ENCODE results near the gene TBX6.
A peak's percentile ranks its signal among the peaks of the same experiment; 100 is the strongest.

TBX6 gene

DNA sequence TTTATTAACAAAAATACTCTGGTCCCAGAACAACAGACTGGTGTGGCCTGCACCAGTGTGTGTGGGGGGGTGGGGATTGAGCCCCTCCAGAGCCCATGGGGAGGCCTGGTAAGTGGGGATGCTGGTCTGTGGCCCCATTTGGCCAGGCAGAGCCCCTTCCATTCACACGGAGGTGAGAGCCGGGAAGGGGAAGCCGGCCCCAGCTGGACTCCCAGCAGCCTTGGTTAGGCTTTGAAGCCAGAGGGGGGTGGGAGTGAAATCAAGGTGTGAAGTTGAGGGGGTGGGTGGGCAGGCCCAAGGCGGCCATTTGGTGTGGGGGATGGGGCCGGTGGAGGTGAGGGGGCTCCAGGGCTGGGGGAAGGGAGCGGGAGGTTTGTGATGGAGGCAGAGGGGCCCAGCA lies 5.9 kb downstream of the TBX6 start:
- DNase-seq: no peak

DNA sequence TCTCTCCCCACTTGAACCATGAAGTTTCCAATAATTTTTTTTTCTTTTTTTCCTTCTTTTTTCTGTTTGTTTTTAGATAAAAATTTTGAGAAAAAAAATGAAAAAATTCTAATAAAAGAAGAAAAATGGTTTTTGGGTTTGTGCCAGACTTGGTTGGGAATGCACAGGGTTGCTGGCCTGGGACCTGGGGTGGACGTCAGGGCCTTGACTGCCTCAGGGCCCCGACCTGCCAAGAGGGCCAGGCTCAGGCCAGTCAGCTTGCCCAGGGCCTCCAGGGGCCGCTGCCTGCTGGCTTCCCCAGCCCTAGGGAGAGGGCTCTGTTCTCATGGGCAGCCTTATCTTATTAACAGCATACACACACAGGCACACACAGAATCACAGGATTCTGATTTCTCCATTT lies 6.5 kb downstream of the TBX6 start:
- DNase-seq: no peak

DNA sequence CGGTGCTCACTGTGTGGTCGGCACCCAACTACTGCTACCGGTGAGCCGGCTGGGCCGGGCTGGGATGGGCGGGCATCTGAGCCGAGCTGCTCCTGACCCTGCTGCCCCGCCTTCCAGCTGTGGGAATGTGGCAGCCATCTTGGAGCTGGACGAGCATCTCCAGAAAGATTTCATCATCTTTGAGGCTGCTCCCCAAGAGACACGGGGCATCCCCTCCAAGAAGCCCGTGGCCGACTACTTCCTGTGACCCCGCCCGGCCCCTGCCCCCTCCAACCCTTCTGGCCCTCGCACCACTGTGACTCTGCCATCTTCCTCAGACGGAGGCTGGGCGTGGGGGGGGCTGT lies 6.9 kb downstream of the TBX6 start:
- DNase-seq: no peak

DNA sequence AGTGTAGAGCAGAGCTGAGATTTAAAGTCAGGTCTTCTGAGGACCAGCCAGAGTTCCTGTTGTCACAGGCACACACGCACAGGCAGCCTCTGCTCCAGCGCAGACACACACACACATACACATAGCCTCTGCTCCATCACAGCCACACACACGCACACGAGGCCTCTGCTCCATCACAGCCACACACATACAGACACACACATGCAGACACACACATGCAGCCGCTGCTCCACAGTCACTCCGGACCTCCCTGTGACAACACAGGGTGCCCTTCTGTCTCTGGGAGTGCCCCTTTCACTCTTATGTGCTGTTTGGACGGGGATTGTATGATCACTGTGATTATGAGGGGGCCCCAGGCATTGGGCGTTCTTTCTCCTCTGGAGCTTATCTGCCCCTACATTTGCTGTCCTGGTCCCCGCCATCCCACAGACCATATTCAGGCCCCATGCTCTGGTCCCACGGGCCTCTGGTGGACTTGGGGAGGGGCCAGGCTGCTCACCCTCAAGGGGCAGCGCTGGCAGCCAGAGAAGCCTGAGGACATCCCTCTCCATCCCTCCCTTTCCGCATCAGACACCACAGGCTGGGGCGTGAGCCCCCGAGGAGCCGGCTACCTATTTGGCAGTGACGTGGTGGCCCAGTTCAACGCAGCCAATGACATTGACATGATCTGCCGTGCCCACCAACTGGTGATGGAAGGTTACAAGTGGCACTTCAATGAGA lies 7.5 kb downstream of the TBX6 start:
- no peak for DNase-seq

DNA sequence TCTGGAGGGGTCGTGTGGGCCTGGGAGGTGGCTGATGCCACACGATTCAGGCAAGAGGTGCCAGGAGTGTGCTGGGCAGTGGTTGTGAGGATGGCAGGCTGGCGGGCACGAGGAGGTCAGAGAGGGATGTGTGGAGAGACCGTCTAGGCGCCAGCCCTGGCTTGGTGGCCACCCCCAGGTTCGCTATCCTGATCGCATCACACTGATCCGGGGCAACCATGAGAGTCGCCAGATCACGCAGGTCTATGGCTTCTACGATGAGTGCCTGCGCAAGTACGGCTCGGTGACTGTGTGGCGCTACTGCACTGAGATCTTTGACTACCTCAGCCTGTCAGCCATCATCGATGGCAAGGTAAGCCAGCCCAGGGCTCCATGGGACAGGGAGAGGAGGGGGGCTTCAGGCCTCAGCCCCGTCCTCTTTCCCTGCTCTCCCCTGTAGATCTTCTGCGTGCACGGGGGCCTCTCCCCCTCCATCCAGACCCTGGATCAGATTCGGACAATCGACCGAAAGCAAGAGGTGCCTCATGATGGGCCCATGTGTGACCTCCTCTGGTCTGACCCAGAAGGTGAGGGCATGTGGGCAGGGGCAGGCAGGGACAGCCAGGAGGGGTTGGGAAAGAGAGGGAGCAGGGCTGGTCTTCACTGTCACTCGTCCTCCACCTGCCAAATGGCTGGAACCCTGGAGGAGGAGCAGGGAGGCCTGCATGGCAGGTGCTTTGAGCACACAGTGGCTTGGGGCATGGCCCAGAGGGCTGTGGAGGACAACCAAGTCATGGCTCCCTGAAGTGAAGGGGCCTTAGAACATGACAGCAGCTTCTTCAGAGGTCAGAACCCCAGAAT lies 8.3 kb downstream of the TBX6 start:
- DNase-seq: no peak

DNA sequence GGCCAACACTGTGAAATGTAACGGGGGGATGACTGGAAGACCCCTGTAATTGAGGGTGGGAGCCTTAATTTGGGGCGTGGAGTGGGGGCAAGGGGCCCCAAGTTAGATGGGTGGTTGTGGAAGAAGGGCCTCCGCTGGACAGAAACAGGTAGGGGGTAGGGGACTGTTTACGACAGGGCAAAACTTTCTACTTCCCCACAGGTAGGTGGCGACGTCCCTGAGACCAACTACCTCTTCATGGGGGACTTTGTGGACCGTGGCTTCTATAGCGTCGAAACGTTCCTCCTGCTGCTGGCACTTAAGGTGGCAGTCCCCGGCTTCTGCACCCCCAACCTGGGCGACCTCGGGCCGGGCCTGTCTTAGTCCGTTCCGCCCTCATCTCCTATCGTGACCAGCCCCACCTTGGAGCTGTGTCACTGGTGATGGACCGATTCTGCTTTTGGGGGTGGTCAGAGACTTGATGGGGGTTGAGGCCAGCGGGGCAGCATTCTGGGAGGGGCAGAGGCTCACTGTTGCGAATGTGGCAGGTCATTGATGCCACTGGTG lies 9.1 kb downstream of the TBX6 start:
- no peak for DNase-seq

DNA sequence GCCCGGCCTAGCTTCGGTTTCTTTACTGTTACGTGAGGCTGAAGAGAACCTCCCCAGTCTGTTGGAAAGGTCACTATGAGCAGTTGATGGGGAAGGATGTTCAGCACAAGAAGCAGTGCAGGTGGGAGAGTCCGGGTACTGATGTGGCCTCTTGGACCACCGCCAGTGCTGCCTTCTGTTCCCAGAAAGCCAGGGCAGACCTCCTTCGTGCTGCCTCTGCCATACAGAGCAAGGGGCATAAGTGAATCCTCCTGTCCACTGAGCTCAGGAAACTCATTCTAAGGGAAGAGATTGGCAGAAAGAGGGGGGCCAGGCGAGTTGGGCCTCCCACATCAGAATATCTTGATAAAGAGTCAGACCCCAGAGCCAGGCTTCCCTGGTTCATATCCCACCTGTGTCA lies 12.2 kb downstream of the TBX6 start:
- no peak for DNase-seq

DNA sequence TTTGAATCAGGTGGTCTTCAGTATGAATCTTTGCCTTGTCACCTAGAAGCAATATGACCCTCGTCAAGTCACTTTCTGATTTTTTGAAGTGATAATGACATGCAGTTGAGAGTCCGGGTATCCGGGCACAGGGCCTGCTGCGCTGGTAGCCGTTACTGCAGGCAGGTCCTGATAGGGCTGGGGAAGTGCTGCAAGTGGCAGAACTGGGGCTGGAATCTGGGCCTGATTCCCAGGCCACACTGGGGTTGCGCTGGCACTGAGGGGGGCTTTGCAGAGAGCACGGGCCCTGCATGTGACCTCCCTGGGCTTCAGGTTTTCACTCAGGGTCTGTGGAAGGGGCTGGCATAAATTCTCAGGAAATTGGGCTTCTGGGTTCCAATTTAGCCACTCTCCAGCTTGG lies 13.0 kb downstream of the TBX6 start:
- DNase-seq: no peak

DNA sequence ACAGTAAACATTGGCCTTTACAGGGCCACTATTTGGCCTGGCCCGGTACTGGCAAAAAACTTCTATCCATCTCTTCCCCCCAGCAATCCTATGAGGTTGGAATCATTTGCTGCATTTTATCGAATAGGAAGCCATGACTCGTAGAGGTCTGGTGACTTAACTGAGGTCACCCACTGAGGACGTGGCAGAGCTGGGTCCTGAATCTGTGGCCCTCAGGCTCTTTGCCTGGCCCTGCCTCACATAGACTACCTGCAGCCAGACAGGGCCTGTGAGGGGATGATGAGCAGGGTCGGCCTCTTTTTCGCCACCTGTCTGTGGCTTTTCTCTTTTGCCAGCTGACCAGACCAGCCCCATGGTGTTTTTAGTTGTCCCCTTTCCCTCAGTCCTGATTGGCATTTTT lies 14.1 kb downstream of the TBX6 start:
- no peak for DNase-seq

DNA sequence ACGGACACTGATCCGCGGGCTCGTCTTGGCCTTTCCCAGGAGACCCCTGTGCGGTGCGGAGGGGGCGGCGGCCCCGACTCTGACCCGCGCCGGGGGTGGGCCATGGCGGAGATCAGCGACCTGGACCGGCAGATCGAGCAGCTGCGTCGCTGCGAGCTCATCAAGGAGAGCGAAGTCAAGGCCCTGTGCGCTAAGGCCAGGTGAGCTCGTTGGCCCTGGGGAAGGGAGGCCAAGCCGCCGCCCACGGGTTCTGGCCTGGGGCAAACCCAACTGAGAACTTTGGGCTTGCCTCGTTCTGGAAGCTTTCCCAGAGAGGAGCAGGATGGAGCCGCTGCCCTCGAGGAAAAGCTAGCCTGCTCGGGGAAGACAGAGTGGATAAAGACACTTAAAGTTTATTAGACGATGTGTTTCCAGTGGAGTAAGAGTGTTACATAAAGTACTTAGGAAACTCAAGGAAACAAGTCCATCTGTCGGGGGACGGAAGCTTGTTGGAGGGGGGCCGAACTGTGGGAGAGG lies 15.4 kb downstream of the TBX6 start:
- no peak for DNase-seq

DNA sequence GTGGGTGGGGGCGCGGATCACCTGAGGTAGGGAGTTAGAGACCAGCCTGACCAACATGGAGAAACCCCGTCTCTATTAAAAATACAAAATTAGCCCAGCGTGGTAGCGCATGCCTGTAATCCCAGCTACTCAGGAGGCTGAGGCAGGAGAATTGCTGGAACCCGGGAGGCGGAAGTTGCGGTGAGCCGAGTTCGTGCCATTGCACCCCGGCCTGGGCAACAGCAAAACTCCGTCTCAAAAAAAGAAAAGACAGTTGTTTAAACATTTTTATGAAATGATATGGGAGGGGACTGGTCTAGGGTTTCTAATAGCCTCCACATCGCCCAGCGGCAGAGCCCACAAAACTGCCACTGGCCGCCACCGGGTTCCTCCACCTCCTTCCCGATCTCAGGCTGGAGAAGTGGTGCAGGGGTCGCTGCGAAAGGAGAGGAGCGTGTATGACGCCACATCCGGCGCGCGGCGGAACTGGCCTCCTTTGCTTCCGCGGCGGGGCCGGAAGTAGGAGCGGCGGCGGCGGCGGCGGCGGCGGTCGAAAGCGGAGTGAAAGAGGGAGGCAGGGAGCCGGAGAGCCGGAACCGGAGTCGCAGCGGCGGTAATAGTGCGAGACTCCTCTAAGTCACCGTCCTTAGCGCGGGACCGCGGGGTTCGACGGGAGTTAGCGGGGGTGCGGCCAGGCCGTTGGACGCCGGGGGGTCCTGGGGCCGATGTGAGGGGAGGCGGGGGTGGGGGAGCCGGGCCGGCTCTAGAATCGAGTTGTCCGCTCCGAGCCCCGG lies 16.0 kb downstream of the TBX6 start, which contains the start of gene PPP4C:
Gene PPP4C, plus strand, starts transcription at position 492 of the 773 bp plus-strand sequence. CDS start 384 bp downstream, outside the sequence.
- DNase-seq: peak; percentile 93

DNA sequence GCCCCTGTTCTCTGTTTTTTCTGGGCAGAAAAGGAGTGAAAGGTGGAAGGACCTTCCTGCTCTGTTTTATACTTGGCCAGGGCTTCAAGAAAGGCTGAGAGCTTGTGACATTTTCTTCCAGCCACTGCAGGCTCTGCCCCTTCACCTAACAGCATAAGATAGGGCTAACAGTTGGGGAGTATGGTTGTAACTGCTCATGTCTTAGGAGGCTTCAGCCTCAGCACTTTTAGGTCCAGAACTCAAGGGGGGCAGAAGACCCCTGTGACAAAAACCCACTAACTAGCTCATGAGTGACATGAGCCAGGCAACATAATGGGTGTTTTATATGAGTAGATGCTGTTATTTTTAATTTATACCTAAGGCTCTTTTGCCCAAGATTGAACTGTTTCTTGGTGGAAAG lies 21.2 kb downstream of the TBX6 start:
- no peak for DNase-seq

DNA sequence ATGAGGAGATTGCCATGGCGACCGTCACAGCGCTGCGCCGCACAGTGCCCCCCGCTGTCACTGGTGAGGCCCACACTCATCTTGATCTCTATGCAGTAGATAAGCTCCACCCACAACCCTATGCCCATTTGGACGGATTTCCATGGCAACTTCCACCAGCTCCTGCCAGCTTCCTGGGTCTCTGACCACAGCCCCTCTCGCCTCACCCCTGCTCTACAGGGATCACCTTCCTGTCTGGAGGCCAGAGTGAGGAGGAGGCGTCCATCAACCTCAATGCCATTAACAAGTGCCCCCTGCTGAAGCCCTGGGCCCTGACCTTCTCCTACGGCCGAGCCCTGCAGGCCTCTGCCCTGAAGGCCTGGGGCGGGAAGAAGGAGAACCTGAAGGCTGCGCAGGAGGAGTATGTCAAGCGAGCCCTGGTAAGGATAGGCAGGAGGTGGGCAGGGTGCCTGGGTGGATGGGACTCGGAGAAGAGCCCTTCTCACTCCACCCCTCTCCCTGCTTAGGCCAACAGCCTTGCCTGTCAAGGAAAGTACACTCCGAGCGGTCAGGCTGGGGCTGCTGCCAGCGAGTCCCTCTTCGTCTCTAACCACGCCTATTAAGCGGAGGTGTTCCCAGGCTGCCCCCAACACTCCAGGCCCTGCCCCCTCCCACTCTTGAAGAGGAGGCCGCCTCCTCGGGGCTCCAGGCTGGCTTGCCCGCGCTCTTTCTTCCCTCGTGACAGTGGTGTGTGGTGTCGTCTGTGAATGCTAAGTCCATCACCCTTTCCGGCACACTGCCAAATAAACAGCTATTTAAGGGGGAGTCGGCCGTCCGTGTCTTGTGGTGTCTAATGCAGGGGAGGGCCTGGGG lies 21.9 kb downstream of the TBX6 start:
- DNase-seq: no peak

DNA sequence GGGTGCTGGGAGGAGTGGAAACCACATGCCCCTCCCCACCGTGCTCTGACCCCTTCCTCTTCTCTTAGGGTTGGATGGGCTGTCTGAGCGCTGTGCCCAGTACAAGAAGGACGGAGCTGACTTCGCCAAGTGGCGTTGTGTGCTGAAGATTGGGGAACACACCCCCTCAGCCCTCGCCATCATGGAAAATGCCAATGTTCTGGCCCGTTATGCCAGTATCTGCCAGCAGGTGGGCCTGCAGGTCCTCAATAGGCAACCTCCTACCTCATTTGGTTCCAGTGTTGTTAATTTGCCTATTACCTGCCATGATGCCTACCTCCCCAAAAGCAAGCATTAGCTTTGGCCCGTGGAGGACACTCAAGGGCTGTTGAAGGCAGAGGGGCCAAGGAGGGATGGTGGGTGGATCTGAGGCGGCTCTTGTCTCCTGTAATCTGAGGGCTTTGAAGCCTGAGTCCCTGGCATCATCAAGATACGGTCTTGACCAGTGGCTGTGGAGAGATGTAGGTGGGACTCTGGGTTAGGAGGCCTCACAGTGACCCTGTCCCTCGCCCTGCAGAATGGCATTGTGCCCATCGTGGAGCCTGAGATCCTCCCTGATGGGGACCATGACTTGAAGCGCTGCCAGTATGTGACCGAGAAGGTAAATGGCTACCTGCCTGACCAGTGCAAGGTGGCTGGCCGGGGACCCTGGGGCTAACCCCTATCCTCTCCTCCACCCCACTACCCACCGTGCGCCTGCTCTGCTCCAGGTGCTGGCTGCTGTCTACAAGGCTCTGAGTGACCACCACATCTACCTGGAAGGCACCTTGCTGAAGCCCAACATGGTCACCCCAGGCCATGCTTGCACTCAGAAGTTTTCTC lies 22.7 kb downstream of the TBX6 start:
- DNase-seq: no peak

DNA sequence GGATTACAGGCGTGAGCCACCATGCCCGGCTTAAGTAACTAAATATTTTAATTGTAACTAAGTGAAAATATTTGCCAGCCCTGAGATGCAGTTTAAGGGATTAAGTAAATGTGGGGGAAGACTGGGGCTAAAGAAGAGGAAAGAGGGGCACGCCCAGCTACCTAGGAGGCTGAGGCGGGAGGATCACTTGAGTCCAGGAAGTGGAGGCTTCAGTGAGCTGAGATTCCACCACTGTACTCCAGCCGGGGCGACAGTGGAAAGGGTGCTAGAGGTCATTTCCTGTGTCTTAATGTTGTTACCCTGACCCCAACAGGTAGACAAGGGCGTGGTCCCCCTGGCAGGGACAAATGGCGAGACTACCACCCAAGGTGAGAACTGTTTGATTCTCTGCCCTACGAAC lies 23.4 kb downstream of the TBX6 start:
- no peak for DNase-seq

DNA sequence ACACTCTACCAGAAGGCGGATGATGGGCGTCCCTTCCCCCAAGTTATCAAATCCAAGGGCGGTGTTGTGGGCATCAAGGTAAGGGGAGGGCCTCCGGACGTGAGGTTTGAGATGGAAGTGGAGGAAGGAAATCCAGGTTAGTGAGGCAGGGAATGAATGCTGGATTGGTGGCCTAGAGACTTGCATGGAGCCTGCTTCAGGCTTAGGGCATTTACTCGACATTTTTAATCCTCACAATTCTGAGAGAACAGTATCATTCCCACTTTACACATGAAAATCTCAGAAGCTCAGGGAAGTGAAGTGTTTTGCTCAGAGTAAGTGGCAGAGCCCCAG lies 24.2 kb downstream of the TBX6 start:
- no peak for DNase-seq

DNA sequence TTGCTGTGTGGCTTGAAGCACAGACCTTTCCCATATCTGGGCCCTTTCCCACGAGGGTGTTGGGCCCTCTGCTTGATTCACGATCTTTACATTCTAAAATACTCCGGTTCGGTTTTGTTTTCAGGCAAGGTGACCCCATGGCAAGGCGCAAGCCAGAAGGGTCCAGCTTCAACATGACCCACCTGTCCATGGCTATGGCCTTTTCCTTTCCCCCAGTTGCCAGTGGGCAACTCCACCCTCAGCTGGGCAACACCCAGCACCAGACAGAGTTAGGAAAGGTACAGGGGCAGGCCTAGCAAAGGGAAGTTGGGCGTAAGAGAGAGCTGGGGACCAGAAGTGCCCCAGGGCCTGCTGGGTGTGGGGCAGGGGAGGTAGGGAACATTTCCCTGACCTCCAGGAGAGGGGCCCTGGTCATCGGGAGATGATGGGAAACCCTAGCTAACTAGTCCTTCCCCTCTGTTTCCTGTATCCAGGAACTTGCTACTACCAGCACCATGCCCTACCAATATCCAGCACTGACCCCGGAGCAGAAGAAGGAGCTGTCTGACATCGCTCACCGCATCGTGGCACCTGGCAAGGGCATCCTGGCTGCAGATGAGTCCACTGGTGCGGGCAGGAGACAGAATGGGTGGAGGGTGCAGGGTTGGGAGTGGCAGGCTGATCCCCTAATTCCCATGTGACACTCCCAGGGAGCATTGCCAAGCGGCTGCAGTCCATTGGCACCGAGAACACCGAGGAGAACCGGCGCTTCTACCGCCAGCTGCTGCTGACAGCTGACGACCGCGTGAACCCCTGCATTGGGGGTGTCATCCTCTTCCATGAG lies 24.8 kb downstream of the TBX6 start:
- peak; percentile 61 for DNase-seq

DNA sequence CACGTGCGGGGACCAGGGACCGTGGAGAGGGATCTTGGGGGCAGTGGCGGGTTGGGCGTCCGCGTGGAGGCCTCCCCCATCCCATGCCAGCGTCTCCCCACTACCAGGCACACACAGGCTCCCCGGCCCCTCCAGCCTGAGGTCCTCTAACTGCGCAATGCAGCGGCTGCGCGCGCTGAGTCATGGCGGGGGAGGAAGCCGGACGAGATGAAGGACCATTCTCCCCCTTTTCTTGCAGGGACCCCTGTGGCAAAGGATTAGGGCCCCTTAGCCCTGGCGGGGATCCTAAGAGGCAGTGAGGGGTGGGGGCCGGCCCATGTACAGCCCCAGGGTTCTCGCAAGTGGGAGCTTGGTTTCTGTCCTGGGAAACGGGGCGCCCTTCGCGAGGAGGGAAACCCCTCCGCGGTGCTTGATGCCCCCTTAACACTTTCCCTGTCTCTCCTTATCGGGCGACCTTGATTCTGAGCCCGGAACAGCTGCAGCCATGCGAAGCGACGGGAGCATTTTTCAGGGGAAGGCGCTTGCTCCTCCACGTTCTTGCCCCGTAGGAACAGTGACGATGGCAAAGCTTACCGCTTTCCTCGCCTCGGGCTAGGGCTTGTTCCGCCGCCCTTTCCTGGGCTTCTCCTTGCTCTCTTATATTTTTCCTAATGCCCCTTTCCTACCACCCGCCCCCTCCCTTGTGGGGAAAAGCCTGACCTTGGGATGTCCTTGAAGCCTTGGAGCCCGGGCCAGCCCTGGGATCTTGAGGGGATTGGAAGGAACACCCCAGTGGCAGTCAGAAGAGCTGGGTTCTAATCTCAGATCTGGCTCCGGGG lies 25.6 kb downstream of the TBX6 start:
- no peak for DNase-seq

All from right hindlimb (tissue), 1 donor.